Myocyte (in vitro differentiated cells): ENCODE results near the gene PLAC8L1. TPM values are rescaled to one million over a fixed set of nuclear protein-coding genes. Genes with fewer than 3 reads are reported as not detected.
"Not testable (repeated sequence)": the region's sequence is repeated elsewhere in the genome, so short reads cannot be mapped to it uniquely, and the experiment has no call there.

Experiments used
- DNase-seq: peaks from one replicate; pipeline ENCODE4 v3.0.0-alpha.2; 2012; ENCODE audit warnings: low read depth
- polyA plus RNA-seq: library from polyadenylated mRNA; unstranded; fragments of >200 nt; gene quantifications from one replicate; pipeline ENCODE4 v1.2.1, GENCODE V29; 2012; ENCODE audit warnings: missing spikeins
- total RNA-seq: library from RNA; depleted of rRNA; stranded (reverse); fragments of >200 nt; gene quantifications from 2 replicates; pipeline ENCODE4 v1.2.3, GENCODE V29; 2014

Gene PLAC8L1
- total RNA-seq: 0.88 TPM in 1 of 2 replicates, not detected in the other
- polyA plus RNA-seq: 0.18 TPM

GRCh38 chr5:146105477-146105876 is at the start of gene PLAC8L1:
Gene PLAC8L1, minus strand, starts transcription at chr5:146105577. Its CDS starts 1,266 bp downstream, at chr5:146104311.
- no peak for DNase-seq

GRCh38 chr5:146151970-146152369 is 46.6 kb upstream of the PLAC8L1 start:
- no peak for DNase-seq

GRCh38 chr5:146137967-146138403 is 32.6 kb upstream of the PLAC8L1 start:
- DNase-seq: no peak

GRCh38 chr5:146130440-146131045 is 25.2 kb upstream of the PLAC8L1 start:
- peak; percentile 24 for DNase-seq

- DNase-seq: no peak
Measured at GRCh38 chr5:146126068-146126467, 20.7 kb upstream of the PLAC8L1 start.

GRCh38 chr5:146124580-146124979 is 19.2 kb upstream of the PLAC8L1 start:
- no peak for DNase-seq

GRCh38 chr5:146121451-146121850 is 16.1 kb upstream of the PLAC8L1 start:
- DNase-seq: not testable (repeated sequence)

- no peak for DNase-seq
Measured at GRCh38 chr5:146118322-146118721, 12.9 kb upstream of the PLAC8L1 start.

GRCh38 chr5:146117216-146117615 is 11.8 kb upstream of the PLAC8L1 start:
- not testable (repeated sequence) for DNase-seq

GRCh38 chr5:146116361-146116760 is 11.0 kb upstream of the PLAC8L1 start:
- DNase-seq: no peak

- no peak for DNase-seq
Measured at GRCh38 chr5:146112476-146112875, 7.1 kb upstream of the PLAC8L1 start.

- DNase-seq: no peak
Measured at GRCh38 chr5:146111409-146111808, 6.0 kb upstream of the PLAC8L1 start.

GRCh38 chr5:146109379-146109778 is 4.0 kb upstream of the PLAC8L1 start:
- DNase-seq: no peak

GRCh38 chr5:146108870-146109269 is 3.5 kb upstream of the PLAC8L1 start:
- DNase-seq: not testable (repeated sequence)

- no peak for DNase-seq
Measured at GRCh38 chr5:146107901-146108300, 2.5 kb upstream of the PLAC8L1 start.

GRCh38 chr5:146103594-146103993 is 1.8 kb downstream of the PLAC8L1 start:
- no peak for DNase-seq

GRCh38 chr5:146101646-146102045 is 3.7 kb downstream of the PLAC8L1 start:
- DNase-seq: no peak

- no peak for DNase-seq
Measured at GRCh38 chr5:146098047-146098446, 7.3 kb downstream of the PLAC8L1 start.

- no peak for DNase-seq
Measured at GRCh38 chr5:146091881-146092280, 13.5 kb downstream of the PLAC8L1 start.

GRCh38 chr5:146089287-146089686 is 16.1 kb downstream of the PLAC8L1 start:
- DNase-seq: no peak

- peak; percentile 58 for DNase-seq
Measured at GRCh38 chr5:146088098-146088497, 17.3 kb downstream of the PLAC8L1 start.

- DNase-seq: no peak
Measured at GRCh38 chr5:146084376-146084775, 21.0 kb downstream of the PLAC8L1 start.

- DNase-seq: no peak
Measured at GRCh38 chr5:146082798-146083197, 22.6 kb downstream of the PLAC8L1 start.
